Skeletal muscle cell (primary cell): ENCODE data around the gene ZNF30.
"Not testable (repeated sequence)": the region's sequence is repeated elsewhere in the genome, so short reads cannot be mapped to it uniquely, and the experiment has no call there.

Source experiments
- DNase-seq: peaks from one replicate; pipeline ENCODE4 v3.0.0-alpha.2; 2010; ENCODE audit warnings: low read depth
- H3K4me3 ChIP-seq: 2 replicates; pipeline ENCODE4 v1.5.1; 2011; ENCODE audit warnings: low read depth, mild to moderate bottlenecking, control low read depth, low read length, moderate library complexity

Gene ZNF30

GRCh38 chr19:34979819-34980640 is 53.3 kb downstream of the ZNF30 start:
- no peak overlapping the region for H3K4me3 ChIP-seq
- DNase-seq = no peak

GRCh38 chr19:34982275-34982674 is 55.6 kb downstream of the ZNF30 start:
- no peak overlapping the region for H3K4me3 ChIP-seq
- DNase-seq = no peak

- DNase-seq = no peak
- no peak overlapping the region for H3K4me3 ChIP-seq
Measured at GRCh38 chr19:34983786-34984185, 57.1 kb downstream of the ZNF30 start.

- DNase-seq = no peak
- no peak overlapping the region for H3K4me3 ChIP-seq
Measured at GRCh38 chr19:34984287-34984686, 57.6 kb downstream of the ZNF30 start.

- no peak overlapping the region for H3K4me3 ChIP-seq
- DNase-seq = no peak
Measured at GRCh38 chr19:34985249-34986022, 58.7 kb downstream of the ZNF30 start.

GRCh38 chr19:34988119-34988518 is 61.4 kb downstream of the ZNF30 start:
- no peak for DNase-seq
- H3K4me3 ChIP-seq = no peak overlapping the region

- no peak for DNase-seq
- no peak overlapping the region for H3K4me3 ChIP-seq
Measured at GRCh38 chr19:34989298-34989697, 62.6 kb downstream of the ZNF30 start.

- no peak for DNase-seq
- no peak overlapping the region for H3K4me3 ChIP-seq
Measured at GRCh38 chr19:34990578-34991192, 64.0 kb downstream of the ZNF30 start.

GRCh38 chr19:34991542-34992333 is 65.0 kb downstream of the ZNF30 start:
- no peak for DNase-seq
- H3K4me3 ChIP-seq = no peak overlapping the region

GRCh38 chr19:34992582-34992981 is 65.9 kb downstream of the ZNF30 start:
- not testable (repeated sequence) for H3K4me3 ChIP-seq, DNase-seq

GRCh38 chr19:34994286-34994642 is 67.6 kb downstream of the ZNF30 start:
- H3K4me3 ChIP-seq = no peak overlapping the region
- DNase-seq = no peak
